ENCODE results near the gene UBE2Q1.

UBE2Q1 gene

DNA sequence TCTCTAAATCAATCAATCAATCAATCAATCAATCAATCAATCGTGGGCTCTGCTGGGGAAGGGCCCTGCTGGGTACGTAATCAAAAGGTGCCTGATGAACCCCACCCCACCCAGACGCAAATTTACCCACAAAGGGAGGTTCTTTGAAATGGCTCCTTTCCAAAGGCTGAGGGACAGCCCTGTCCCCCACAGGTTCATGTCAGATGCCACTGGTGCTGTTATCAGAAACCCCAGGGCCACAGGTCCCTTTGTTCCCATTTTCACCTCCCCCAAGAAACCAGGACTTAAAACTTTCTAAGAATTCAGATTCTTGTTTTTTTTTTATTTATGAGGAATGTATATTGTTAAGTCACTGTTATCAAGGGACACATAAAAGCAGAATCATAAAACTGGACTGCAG, 23.3 kb upstream of the UBE2Q1 start:
- TF ChIP-seq, protein P1, sequence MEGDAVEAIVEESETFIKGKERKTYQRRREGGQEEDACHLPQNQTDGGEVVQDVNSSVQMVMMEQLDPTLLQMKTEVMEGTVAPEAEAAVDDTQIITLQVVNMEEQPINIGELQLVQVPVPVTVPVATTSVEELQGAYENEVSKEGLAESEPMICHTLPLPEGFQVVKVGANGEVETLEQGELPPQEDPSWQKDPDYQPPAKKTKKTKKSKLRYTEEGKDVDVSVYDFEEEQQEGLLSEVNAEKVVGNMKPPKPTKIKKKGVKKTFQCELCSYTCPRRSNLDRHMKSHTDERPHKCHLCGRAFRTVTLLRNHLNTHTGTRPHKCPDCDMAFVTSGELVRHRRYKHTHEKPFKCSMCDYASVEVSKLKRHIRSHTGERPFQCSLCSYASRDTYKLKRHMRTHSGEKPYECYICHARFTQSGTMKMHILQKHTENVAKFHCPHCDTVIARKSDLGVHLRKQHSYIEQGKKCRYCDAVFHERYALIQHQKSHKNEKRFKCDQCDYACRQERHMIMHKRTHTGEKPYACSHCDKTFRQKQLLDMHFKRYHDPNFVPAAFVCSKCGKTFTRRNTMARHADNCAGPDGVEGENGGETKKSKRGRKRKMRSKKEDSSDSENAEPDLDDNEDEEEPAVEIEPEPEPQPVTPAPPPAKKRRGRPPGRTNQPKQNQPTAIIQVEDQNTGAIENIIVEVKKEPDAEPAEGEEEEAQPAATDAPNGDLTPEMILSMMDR (IDR thresholded peaks at IDR 0.05; ENCODE audit: low read depth, low read length, missing control alignments), result no peak
- no peak for DNase-seq (ENCODE audit: low read depth)
- no peak overlapping the region for H3K4me3 ChIP-seq (ENCODE audit: low read depth, low read length)
- in situ Hi-C loops (cut with HindIII; ENCODE audit: low sequenced_read_pairs), result no loop called here

DNA sequence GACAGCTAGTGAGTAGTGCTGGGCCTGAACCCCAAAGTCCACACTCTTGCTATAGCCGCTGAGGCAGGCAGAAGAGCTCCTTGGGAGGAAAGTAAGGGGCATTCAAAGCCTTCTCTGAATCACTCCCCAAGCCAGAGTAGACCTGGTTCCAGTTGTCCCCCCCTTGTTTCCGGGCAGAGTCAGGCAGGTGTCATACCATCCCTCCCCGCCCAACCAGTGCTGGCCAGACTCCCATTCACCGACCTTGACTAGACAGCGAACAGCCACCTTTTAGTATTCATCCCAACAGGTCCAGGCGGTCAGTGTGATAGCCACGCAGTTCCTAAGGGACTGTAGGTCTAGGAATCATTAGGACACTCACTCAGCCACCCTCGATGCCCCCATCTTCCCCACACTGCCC, 20.9 kb upstream of the UBE2Q1 start:
- in situ Hi-C loops (cut with HindIII; ENCODE audit: low sequenced_read_pairs), result no loop called here
- TF ChIP-seq, protein P1 (IDR thresholded peaks at IDR 0.05; ENCODE audit: low read depth, low read length, missing control alignments), result no peak

DNA sequence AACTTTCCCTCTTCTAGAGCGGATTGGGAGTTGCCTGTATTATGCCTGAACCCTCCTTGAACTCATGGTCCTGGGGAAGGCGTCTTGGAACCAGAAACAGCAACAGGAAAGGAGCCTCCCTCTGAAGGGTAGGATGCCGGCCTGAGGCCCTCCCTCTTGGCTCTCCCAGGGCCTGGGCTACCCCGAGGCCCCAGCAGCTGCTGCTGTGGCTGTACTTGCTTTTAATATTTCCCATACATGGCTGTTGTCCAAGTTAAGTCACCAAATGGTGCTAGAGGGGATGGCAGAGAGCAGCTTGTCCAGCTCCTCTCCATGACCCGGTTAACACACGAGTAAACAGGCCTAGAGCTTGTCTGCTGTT, 19.6 kb upstream of the UBE2Q1 start:
- TF ChIP-seq, protein P1 (IDR thresholded peaks at IDR 0.05; ENCODE audit: low read depth, low read length, missing control alignments), result no peak
- no peak overlapping the region for H3K4me3 ChIP-seq (ENCODE audit: low read depth, low read length)
- in situ Hi-C loops (cut with HindIII; ENCODE audit: low sequenced_read_pairs), result no loop called here
- no peak for DNase-seq (ENCODE audit: low read depth)

More for the DNA sequence above, 20.9 kb upstream of the UBE2Q1 start:
- DNase-seq (ENCODE audit: low read depth), result no peak
- no peak overlapping the region for H3K4me3 ChIP-seq (ENCODE audit: low read depth, low read length)

DNA sequence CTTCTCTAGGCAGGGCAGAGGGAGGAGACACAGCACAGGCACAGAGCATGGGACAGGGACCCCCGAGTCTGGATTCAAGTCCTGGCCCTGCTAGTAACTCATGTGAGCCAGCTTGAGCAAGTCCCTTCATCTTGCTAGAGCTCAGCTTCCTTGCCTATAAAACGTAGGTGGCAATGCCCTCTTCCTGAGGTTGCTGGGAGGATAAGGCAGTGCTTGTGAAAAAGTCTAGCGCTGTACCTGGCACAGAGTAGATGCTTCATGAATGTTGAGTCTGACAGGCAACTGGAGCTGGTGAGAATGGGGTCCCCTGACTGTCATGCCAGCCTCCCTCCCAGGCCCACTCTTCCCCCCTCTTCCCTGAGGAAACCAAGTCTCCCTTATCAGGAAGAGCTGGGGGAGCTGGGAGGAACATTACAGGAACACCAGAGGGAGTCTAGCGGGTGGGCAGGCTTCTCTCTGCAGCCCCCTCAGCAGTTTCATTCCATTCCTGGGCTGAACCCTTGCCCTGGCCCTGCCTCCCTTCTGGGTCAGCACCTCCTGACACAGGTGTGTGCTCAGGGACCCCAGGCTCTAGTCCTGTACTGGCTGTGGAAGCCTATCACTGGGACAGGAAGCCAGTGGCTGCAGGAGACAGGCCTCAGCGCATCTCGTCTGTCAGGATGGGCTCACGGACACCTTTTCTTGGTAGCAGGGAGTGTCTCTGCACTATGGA, 19.0 kb upstream of the UBE2Q1 start:
- no peak overlapping the region for H3K4me3 ChIP-seq (ENCODE audit: low read depth, low read length)
- in situ Hi-C loops (cut with HindIII; ENCODE audit: low sequenced_read_pairs), result no loop called here
- TF ChIP-seq, protein P1 (IDR thresholded peaks at IDR 0.05; ENCODE audit: low read depth, low read length, missing control alignments), result no peak
- DNase-seq (ENCODE audit: low read depth), result no peak

DNA sequence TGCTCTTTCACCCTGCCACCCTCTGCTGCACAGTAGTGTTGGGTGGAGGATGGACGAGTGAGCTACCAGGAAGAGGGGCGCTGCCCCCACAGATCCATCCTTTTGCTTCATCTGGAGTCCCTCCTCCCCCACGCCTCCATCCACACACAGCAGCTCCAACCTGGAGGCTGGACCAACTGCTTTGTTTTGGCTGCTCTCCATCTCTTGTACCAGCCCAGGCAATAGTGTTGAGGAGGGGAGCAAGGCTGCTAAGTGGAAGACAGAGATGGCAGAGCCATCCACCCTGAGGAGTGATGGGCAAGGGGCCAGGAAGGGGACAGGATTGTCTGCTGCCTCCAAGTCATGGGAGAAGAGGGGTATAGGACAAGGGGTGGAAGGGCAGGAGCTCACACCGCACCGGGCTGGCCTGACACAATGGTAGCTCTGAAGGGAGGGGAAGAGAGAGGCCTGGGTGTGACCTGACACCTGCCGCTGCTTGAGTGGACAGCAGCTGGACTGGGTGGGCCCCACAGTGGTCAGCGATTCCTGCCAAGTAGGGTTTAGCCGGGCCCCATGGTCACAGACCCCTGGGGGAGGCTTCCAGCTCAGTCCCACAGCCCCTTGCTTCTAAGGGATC, 17.6 kb upstream of the UBE2Q1 start:
- DNase-seq (ENCODE audit: low read depth), result no peak
- in situ Hi-C loops (cut with HindIII; ENCODE audit: low sequenced_read_pairs), result no loop called here
- TF ChIP-seq, protein P1 (IDR thresholded peaks at IDR 0.05; ENCODE audit: low read depth, low read length, missing control alignments), result no peak

DNA sequence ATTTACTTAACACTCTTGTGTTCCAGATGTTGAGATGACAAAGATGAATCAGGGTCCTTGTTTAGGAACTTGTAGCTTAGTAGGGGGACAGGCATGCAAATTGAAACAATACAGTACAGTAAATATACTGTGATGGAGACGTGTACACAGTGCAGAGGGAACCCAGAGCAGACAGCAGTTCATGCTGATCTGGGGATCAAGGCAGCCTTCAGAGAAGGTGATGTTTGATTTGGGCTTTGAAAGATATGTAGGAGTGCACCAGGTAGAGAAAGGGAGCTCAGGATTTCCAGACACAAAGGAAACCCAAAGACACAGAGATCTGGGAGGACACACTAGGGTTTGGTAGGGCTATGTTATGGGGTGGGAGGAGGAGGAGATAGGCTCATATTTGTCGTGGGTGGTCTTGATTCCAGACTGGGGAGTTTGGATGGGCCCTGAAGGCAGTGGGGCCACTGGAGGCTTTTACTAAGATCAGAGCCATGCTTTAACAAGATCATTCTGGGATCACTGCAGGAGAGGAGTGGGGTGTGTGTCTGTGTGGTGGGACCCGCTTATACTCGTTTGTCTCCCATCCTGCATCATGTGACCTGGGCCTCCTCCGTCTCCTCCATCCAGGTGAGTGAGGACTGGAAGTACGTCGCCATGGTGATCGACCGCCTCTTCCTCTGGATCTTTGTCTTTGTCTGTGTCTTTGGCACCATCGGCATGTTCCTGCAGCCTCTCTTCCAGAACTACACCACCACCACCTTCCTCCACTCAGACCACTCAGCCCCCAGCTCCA, 16.9 kb upstream of the UBE2Q1 start:
- in situ Hi-C loops (cut with HindIII; ENCODE audit: low sequenced_read_pairs), result no loop called here
- no peak overlapping the region for H3K4me3 ChIP-seq (ENCODE audit: low read depth, low read length)
- no peak for DNase-seq (ENCODE audit: low read depth)
- TF ChIP-seq, protein P1 (IDR thresholded peaks at IDR 0.05; ENCODE audit: low read depth, low read length, missing control alignments), result no peak

More for the DNA sequence above, 17.6 kb upstream of the UBE2Q1 start:
- no peak overlapping the region for H3K4me3 ChIP-seq (ENCODE audit: low read depth, low read length)

Measured in astrocyte of the cerebellum (primary cell).